SK-N-SH treated with all-trans-retinoic acid at 6 μM for 48 hours (cell line): ENCODE measurements around the gene COL4A1.

Source experiments
- ATAC-seq: fragments of 200-7000 bp; cut with Tn5 transposase; 3 replicates; pipeline ENCODE4 v1.9.1; 2020; ENCODE audit warnings: mild to moderate bottlenecking, moderate library complexity
- ARNTL ChIP-seq: fragments of 450-650 bp; formaldehyde crosslinking; IDR thresholded peaks from 2 replicates; pipeline ENCODE4 v1.5.0; 2020; ENCODE audit warnings: low read depth, mild to moderate bottlenecking, moderate library complexity, borderline replicate concordance
- BACH2 ChIP-seq: fragments of 250-450 bp; sonication (Bioruptor Pico); IDR thresholded peaks from 2 replicates; pipeline ENCODE4 v1.9.0; 2021; ENCODE audit warnings: mild to moderate bottlenecking, borderline replicate concordance
- CREB5 ChIP-seq: fragments of 250-450 bp; sonication (Bioruptor Pico); IDR thresholded peaks from 2 replicates; pipeline ENCODE4 v1.5.1; 2020; ENCODE audit warnings: low read depth, mild to moderate bottlenecking, moderate library complexity
- CSDC2 ChIP-seq: fragments of 250-450 bp; sonication (Bioruptor Pico); IDR thresholded peaks from 2 replicates; pipeline ENCODE4 v1.5.0; 2020; ENCODE audit warnings: mild to moderate bottlenecking, moderate library complexity
- CSRNP3 ChIP-seq: fragments of 250-450 bp; sonication (Bioruptor Pico); IDR thresholded peaks from 2 replicates; pipeline ENCODE4 v1.5.1; 2021; ENCODE audit warnings: mild to moderate bottlenecking, moderate library complexity
- ESRRG ChIP-seq: fragments of 250-450 bp; sonication (Bioruptor Pico); IDR thresholded peaks from 2 replicates; pipeline ENCODE4 v1.6.1; 2021; ENCODE audit warnings: mild to moderate bottlenecking
- GLIS3 ChIP-seq: fragments of 250-450 bp; sonication (Bioruptor Pico); IDR thresholded peaks from 2 replicates; pipeline ENCODE4 v1.5.0; 2020; ENCODE audit warnings: mild to moderate bottlenecking, moderate library complexity
- ISL1 ChIP-seq: fragments of 250-450 bp; sonication (Bioruptor Pico); IDR thresholded peaks from 2 replicates; pipeline ENCODE4 v2.1.2; 2022; ENCODE audit warnings: mild to moderate bottlenecking, moderate library complexity
- OSR1 ChIP-seq: fragments of 250-450 bp; sonication (Bioruptor Pico); IDR thresholded peaks from 2 replicates; pipeline ENCODE4 v1.8.0; 2022; ENCODE audit warnings: moderate library complexity, mild to moderate bottlenecking, inconsistent platforms
- PATZ1 ChIP-seq: fragments of 250-450 bp; sonication (Bioruptor Pico); IDR thresholded peaks from 2 replicates; pipeline ENCODE4 v1.8.0; 2020; ENCODE audit warnings: mild to moderate bottlenecking, moderate library complexity, borderline replicate concordance
- POU6F1 ChIP-seq: fragments of 250-450 bp; sonication (Bioruptor Pico); IDR thresholded peaks from 2 replicates; pipeline ENCODE4 v1.8.0; 2021; ENCODE audit warnings: low read depth, mild to moderate bottlenecking, moderate library complexity, borderline replicate concordance
- PPARA ChIP-seq: fragments of 250-450 bp; sonication (Bioruptor Pico); IDR thresholded peaks from 2 replicates; pipeline ENCODE4 v1.5.0; 2020; ENCODE audit warnings: mild to moderate bottlenecking, borderline replicate concordance
- RARB ChIP-seq: fragments of 250-450 bp; sonication (Bioruptor Pico); IDR thresholded peaks from 2 replicates; pipeline ENCODE4 v1.8.0; 2021; ENCODE audit warnings: mild to moderate bottlenecking, moderate library complexity
- SNAI2 ChIP-seq: fragments of 250-450 bp; sonication (Bioruptor Pico); IDR thresholded peaks from 2 replicates; pipeline ENCODE4 v1.5.0; 2020; ENCODE audit warnings: mild to moderate bottlenecking, moderate library complexity
- TCF4 ChIP-seq: fragments of 250-450 bp; sonication (Bioruptor Pico); IDR thresholded peaks from 2 replicates; pipeline ENCODE4 v1.8.0; 2021; ENCODE audit warnings: mild to moderate bottlenecking, moderate library complexity, borderline replicate concordance
- TOX ChIP-seq: fragments of 250-450 bp; sonication (Bioruptor Pico); IDR thresholded peaks from 2 replicates; pipeline ENCODE4 v1.8.0; 2021; ENCODE audit warnings: mild to moderate bottlenecking, moderate library complexity, borderline replicate concordance
- TSHZ2 ChIP-seq: fragments of 250-450 bp; sonication (Bioruptor Pico); IDR thresholded peaks from 2 replicates; pipeline ENCODE4 v1.5.0; 2020; ENCODE audit warnings: mild to moderate bottlenecking, moderate library complexity
- ZC3H10 ChIP-seq: fragments of 250-450 bp; sonication (Bioruptor Pico); IDR thresholded peaks from 2 replicates; pipeline ENCODE4 v1.5.1; 2021; ENCODE audit warnings: mild to moderate bottlenecking, moderate library complexity
- ZFP3 ChIP-seq: fragments of 250-450 bp; sonication (Bioruptor Pico); IDR thresholded peaks from 2 replicates; pipeline ENCODE4 v1.5.0; 2020; ENCODE audit warnings: mild to moderate bottlenecking, moderate library complexity
- ZFP30 ChIP-seq: fragments of 450-650 bp; formaldehyde crosslinking; IDR thresholded peaks from 2 replicates; pipeline ENCODE4 v1.5.0; 2022; ENCODE audit warnings: mild to moderate bottlenecking, moderate library complexity
- ZNF565 ChIP-seq: fragments of 450-650 bp; formaldehyde crosslinking; conservative IDR thresholded peaks from 2 replicates; pipeline ENCODE4 v1.5.0; 2020; ENCODE audit warnings: low read depth, mild to moderate bottlenecking, moderate library complexity
- ZNF70 ChIP-seq: fragments of 450-650 bp; formaldehyde crosslinking; IDR thresholded peaks from 2 replicates; pipeline ENCODE4 v1.5.0; 2020; ENCODE audit warnings: mild to moderate bottlenecking, moderate library complexity

Gene COL4A1

GRCh38 chr13:110103534-110103933, 203.4 kb downstream of the COL4A1 start:
- no peak for TF ChIP-seq ARNTL (CRISPR knock-in tag)
- no peak for TF ChIP-seq TCF4
- no peak for ATAC-seq

- ATAC-seq: no peak
- TF ChIP-seq ZFP30 (CRISPR knock-in tag) (no peak), BACH2 (CRISPR knock-in tag) (no peak), CREB5 (CRISPR knock-in tag) (no peak), SNAI2 (CRISPR knock-in tag) (no peak), ZNF565 (no peak), TSHZ2 (CRISPR knock-in tag) (no peak), ZNF70 (no peak), ESRRG (no peak), ARNTL (CRISPR knock-in tag) (no peak), CSDC2 (CRISPR knock-in tag) (no peak), TCF4 (no peak), CSRNP3 (CRISPR knock-in tag) (no peak), GLIS3 (no peak), OSR1 (CRISPR knock-in tag) (no peak), PPARA (CRISPR knock-in tag) (no peak), POU6F1 (CRISPR knock-in tag) (no peak), ISL1 (CRISPR knock-in tag) (no peak), ZFP3 (CRISPR knock-in tag) (no peak), RARB (CRISPR knock-in tag) (no peak), PATZ1 (no peak)
- TF ChIP-seq, all 23 proteins: peak for 0
Observed at GRCh38 chr13:110103026-110103425, 203.9 kb downstream of the COL4A1 start.

- no peak for ATAC-seq
- TF ChIP-seq CSDC2 (CRISPR knock-in tag): no peak
- no peak for TF ChIP-seq CREB5 (CRISPR knock-in tag)
- TF ChIP-seq RARB (CRISPR knock-in tag): no peak
- no peak for TF ChIP-seq OSR1 (CRISPR knock-in tag)
- TF ChIP-seq ZNF565: no peak
- no peak for TF ChIP-seq ESRRG
- no peak for TF ChIP-seq ZC3H10 (CRISPR knock-in tag)
- no peak for TF ChIP-seq ZNF70
- no peak for TF ChIP-seq TCF4
- no peak for TF ChIP-seq SNAI2 (CRISPR knock-in tag)
- no peak for TF ChIP-seq TOX
Observed at GRCh38 chr13:110102053-110102452, 204.9 kb downstream of the COL4A1 start.
